ENCODE data around the gene AOX1. TPM values are rescaled to one million over a fixed set of nuclear protein-coding genes. Genes with fewer than 3 reads are reported as not detected.

The AOX1 gene
- total RNA-seq, 4 donors from 2014 or later, result 212 to 567 (median 276) TPM

GRCh38 chr2:200584639-200585038, 1.2 kb upstream of the AOX1 start:
- TF ChIP-seq CTCF (IDR thresholded peaks at IDR 0.05; ENCODE audit: low read depth), result no peak

GRCh38 chr2:200585340-200585729, 479 bp upstream of the AOX1 start:
- no peak for TF ChIP-seq CTCF (IDR thresholded peaks at IDR 0.05; ENCODE audit: low read depth)

- TF ChIP-seq CTCF (IDR thresholded peaks at IDR 0.05; ENCODE audit: low read depth), result no peak
These were observed 796 bp downstream of the AOX1 start for GRCh38 chr2:200586644-200586975.

GRCh38 chr2:200587007-200587616, 1.3 kb downstream of the AOX1 start:
- no peak for TF ChIP-seq CTCF (IDR thresholded peaks at IDR 0.05; ENCODE audit: low read depth)

GRCh38 chr2:200588076-200588678, 2.4 kb downstream of the AOX1 start:
- TF ChIP-seq CTCF (IDR thresholded peaks at IDR 0.05; ENCODE audit: low read depth), result no peak

GRCh38 chr2:200590090-200590489, 4.3 kb downstream of the AOX1 start:
- TF ChIP-seq CTCF (IDR thresholded peaks at IDR 0.05; ENCODE audit: low read depth), result no peak

GRCh38 chr2:200591308-200591707, 5.5 kb downstream of the AOX1 start:
- no peak for TF ChIP-seq CTCF (IDR thresholded peaks at IDR 0.05; ENCODE audit: low read depth)
